Activated CD4-positive, CD25-positive, alpha-beta regulatory T cell treated with anti-CD3 and anti-CD28 coated beads, Interleukin-2, amount 50 U/mL, for 24 hours (primary cell): ENCODE results near the gene CETP.

ENCODE experiments used
- ATAC-seq, 2 donors: fragments of 150-1000 bp; cut with Tn5 transposase; one replicate each; pipeline ENCODE4 v1.10.0; 2021; ENCODE audit warnings: mild to moderate bottlenecking in 1 of 2, moderate library complexity in 1 of 2

CETP gene

GRCh38 chr16:56961851-56962281, at the start of gene CETP:
CETP (plus strand) TSS chr16:56961950; CDS start chr16:56961980, 30 bp downstream.
- ATAC-seq, result no peak

GRCh38 chr16:56912746-56913708, 48.7 kb upstream of the CETP start:
- ATAC-seq, result no peak

- no peak for ATAC-seq
Measured at GRCh38 chr16:56914896-56915295, 46.9 kb upstream of the CETP start.

- no peak for ATAC-seq
Measured at GRCh38 chr16:56915336-56916119, 46.2 kb upstream of the CETP start.

- ATAC-seq, result peak; percentile 74 to 78
Measured at GRCh38 chr16:56916571-56917403, 45.0 kb upstream of the CETP start.

- ATAC-seq, result no peak
Measured at GRCh38 chr16:56918467-56919012, 43.2 kb upstream of the CETP start.

GRCh38 chr16:56919099-56919800, 42.5 kb upstream of the CETP start:
- ATAC-seq, result peak; percentile 39 to 55

GRCh38 chr16:56921571-56921970, 40.2 kb upstream of the CETP start:
- ATAC-seq, result no peak

GRCh38 chr16:56923481-56924091, 38.2 kb upstream of the CETP start:
- no peak for ATAC-seq

GRCh38 chr16:56927471-56927870, 34.3 kb upstream of the CETP start:
- ATAC-seq, result no peak

- ATAC-seq, result no peak
Measured at GRCh38 chr16:56929639-56930038, 32.1 kb upstream of the CETP start.

GRCh38 chr16:56930486-56931270, 31.1 kb upstream of the CETP start:
- no peak for ATAC-seq

- peak in 1 of 2 donors; percentile 1 for ATAC-seq
Measured at GRCh38 chr16:56931271-56931891, 30.4 kb upstream of the CETP start.

GRCh38 chr16:56931892-56932720, 29.6 kb upstream of the CETP start, which contains the start of gene HERPUD1:
HERPUD1 (plus strand) TSS chr16:56932142; CDS start chr16:56932245, 103 bp downstream.
- ATAC-seq, result peak; percentile 94 to 95

GRCh38 chr16:56932721-56933619, 28.8 kb upstream of the CETP start:
- no peak for ATAC-seq

- no peak for ATAC-seq
Measured at GRCh38 chr16:56933828-56934598, 27.7 kb upstream of the CETP start.
